GM18868 (cell line): ENCODE measurements around the gene KBTBD2.
"Not testable (repeated sequence)": the region's sequence is repeated elsewhere in the genome, so short reads cannot be mapped to it uniquely, and the experiment has no call there.

Source experiments
- ATAC-seq: cut with Tn5 transposase; IDR thresholded peaks from one replicate; pipeline ENCODE4 v1.9.1; 2021; ENCODE audit warnings: mild to moderate bottlenecking, moderate library complexity; ENCODE audit not compliant: unreplicated experiment

The KBTBD2 gene

GRCh38 chr7:32893722-32894121 is 2.2 kb upstream of the KBTBD2 start:
- no peak for ATAC-seq

DNA sequence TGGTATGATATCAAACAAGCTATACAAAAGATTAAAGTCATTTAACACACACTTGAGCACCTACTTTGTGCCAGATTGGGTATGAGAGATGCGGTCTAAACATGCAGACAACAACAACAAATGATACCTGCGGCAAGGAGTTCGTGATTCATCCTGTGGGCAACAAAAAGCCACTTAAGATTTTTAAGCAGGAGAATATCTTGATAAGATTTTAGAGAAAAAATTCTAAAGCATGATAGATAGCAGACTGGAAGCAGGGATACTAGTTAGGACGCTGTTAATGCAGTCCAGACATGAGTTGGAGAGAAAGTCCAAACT is 1.6 kb upstream of the KBTBD2 start:
- ATAC-seq = no peak

- peak; percentile 21 for ATAC-seq
These were observed 1.1 kb upstream of the KBTBD2 start for GRCh38 chr7:32892521-32893206.

DNA sequence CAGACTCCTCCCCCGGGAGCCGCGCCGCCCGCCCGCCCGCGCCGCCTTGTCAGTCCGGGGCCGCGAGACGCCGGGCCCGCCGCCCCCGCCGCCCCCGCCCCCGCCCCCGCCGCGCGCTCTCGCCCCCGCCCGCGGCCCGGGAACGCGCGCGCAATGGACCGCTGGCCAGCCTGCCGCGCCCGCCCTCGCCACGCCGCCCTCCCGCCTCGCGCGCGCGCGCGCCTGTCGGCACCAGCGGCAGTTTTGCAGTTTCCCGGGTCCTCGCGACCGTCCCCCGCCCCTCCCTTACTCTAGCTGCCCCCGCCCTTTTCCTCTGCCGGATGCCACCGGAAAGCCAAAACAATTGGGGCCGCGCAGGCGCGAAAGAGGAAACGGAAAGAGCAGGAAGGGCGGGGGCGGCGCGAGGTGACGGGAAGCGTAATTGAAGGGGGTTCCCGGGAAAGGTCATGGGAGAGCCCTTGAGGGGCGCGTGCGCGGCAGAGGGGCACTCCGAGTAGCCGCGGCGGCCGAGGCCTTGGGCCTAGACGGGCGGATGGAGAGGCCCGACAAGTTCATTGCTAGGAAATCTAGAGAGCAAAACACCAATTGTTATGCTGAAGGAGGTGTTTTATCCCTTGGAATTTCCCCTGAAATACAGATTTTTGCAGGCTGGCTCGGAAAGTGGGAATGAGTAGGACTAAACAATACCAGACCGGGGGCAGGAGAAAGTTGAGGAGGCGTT is 400 bp upstream of the KBTBD2 start:
- ATAC-seq = peak; percentile 50

- ATAC-seq = no peak
These were observed 842 bp downstream of the KBTBD2 start for GRCh38 chr7:32890793-32891042.

DNA sequence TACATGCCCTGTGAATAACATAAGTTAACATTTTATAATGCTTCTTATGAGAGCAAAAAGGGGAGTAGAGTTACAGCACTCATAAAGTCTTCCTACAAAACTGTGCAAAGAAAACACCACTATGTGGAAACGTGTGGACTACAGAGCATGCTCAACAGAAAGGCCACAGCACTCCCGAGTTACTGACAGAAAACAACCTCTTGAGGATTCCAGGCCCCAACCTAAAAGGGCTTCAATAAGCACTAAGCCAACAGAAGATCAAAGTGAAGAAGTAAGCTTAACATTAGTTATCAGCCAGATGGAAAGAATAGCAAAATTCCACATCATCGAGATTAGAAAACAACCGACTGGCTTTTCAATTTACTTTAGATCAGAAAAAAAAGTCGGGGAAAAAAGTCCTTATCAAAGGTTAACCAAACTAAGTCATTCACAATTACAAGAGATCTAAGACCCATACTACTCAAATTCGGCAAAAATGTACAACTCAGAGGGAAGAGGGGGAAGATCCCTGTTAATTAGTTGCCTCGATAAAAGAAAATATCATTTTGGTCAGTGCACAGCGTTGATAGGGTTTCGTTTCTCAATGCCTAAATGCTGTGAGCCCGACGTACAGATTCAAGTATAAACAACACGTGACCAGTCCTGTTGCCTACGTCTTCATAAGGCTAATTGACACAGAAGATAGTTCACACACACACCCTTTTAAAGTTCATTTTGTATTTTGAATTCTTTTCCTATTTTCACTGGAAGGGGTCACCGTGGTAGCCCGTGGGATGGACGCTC is 1.4 kb downstream of the KBTBD2 start:
- peak; percentile 38 for ATAC-seq

GRCh38 chr7:32888505-32888904 is 3.1 kb downstream of the KBTBD2 start:
- no peak for ATAC-seq

GRCh38 chr7:32887395-32887794 is 4.2 kb downstream of the KBTBD2 start:
- ATAC-seq = no peak

GRCh38 chr7:32881074-32881982 is 10.2 kb downstream of the KBTBD2 start:
- ATAC-seq = no peak

GRCh38 chr7:32879460-32879859 is 12.1 kb downstream of the KBTBD2 start:
- no peak for ATAC-seq

DNA sequence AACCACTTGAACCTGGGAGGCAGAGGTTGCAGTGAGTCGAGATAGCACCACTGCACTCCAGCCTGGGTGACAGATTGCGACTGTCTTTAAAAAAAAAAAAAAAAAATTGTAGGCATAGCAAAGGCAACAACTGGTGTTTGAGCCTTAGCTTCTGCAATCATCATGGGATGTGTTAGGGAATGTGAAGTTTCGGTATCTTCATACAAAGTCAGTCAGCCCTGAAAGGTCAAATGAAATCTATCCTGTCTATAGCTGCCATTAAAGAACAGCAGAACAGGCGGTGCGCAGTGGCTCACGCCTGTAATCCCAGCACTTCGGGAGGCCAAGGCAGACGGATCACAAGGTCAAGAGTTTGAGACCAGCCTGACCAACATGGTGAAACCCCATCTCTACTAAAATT is 13.5 kb downstream of the KBTBD2 start:
- not testable (repeated sequence) for ATAC-seq

- no peak for ATAC-seq
These were observed 19.1 kb downstream of the KBTBD2 start for GRCh38 chr7:32872421-32872820.

- peak; percentile 72 for ATAC-seq
These were observed 19.8 kb downstream of the KBTBD2 start for GRCh38 chr7:32871624-32872371.

DNA sequence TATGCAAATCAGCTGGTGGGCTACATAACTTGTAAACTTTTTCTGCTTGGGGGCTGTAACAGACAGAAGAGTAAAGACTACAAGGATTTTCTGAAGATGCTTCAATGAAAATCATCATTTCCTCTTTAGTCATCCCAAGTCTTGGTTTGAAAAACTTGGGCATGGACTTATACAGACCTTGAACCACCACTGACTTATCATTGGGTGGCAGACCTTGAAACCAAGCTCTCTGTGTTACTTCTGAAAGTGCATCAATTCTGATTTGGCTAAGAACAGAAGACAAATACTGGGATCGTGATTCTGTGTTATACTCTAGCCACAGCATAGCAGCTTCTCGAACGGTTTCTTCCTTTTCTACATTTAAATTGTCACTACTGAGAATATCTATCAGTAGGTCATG is 21.3 kb downstream of the KBTBD2 start:
- ATAC-seq = no peak

- no peak for ATAC-seq
These were observed 21.8 kb downstream of the KBTBD2 start for GRCh38 chr7:32869716-32870115.

DNA sequence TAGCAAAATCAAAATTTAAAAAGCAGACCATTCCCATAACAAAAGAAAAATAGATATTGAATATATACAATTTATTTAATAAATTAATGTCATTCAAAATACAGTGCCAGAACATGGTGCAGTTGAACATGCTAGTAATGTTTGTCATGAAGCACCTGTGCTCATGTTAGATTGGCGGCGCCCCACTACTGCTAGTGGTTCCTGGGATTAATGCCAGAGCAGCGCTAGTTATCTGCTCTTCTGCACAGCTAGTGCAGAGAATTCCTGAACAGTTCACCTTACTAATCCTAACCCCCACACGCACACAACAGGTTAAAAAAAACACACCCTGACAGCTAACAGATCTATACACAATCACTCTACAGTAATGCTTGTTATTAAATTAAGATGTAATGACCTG is 23.4 kb downstream of the KBTBD2 start:
- ATAC-seq = no peak

DNA sequence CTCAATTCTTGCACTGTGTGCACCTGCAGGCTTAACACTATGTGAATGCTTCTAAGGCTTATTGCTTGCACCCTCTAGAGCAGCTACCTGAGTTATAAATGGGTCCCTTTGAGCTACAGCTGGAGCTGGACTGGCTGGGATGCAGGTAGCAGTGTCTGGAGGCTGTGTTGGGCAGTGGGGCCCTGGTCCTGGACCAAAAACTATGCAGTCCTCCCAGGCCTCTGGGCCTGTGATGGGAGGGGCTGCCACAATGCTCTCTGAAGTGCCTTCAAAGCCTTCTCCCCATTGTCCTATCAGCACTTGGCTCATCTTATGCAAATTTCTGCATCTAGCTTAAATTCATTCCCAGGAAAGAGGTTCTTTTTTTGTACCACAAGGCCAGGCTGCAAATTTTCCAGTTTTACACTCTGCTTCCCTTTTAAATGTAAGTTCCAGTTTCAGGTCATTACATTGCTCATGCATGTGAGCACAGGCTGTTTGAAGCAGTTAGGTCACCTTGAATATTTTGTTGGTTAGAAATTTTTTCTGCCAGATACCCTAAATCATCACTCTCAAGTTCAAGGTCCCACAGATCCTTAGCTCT is 26.0 kb downstream of the KBTBD2 start:
- ATAC-seq = no peak

GRCh38 chr7:32863872-32864271 is 27.7 kb downstream of the KBTBD2 start:
- not testable (repeated sequence) for ATAC-seq

DNA sequence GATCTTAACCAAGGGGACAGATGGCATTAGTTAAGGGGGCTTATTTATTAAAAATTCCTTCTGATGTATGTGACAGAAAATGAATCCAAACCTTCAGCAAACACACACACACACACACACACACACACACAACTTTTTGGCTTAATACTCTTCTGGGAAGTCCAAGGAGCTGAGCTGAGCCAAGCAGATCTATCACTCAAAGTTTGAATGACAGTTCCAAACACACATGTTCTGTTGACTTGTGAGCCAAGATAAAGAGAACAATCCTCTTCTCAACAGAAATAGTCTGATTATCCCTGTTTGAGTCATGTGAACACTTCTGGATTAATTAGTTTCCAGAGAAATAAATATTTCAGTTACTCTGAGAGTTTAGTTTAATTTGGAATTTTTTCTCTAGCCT is 31.5 kb downstream of the KBTBD2 start:
- no peak for ATAC-seq

- no peak for ATAC-seq
These were observed 32.9 kb downstream of the KBTBD2 start for GRCh38 chr7:32858648-32859047.
